GM12875 (cell line): ENCODE results near the gene EFR3B.

Source experiments
- H3K4me3 ChIP-seq: one replicate; pipeline ENCODE4 v1.5.1; 2011; ENCODE audit warnings: low read depth, low read length, control low read depth
- CTCF ChIP-seq: IDR thresholded peaks from 2 replicates; pipeline ENCODE4 v1.5.1; 2011; ENCODE audit warnings: low read depth, mild to moderate bottlenecking, control low read depth, inconsistent platforms, low read length, moderate library complexity, borderline replicate concordance; ENCODE audit not compliant: insufficient read depth

Gene EFR3B

GRCh38 chr2:25178976-25179375 is 137.1 kb downstream of the EFR3B start:
- TF ChIP-seq CTCF: no peak
- no peak overlapping the region for H3K4me3 ChIP-seq

GRCh38 chr2:25184254-25184653 is 142.4 kb downstream of the EFR3B start:
- no peak overlapping the region for H3K4me3 ChIP-seq
- TF ChIP-seq CTCF: no peak

- H3K4me3 ChIP-seq: no peak overlapping the region
- no peak for TF ChIP-seq CTCF
Observed at GRCh38 chr2:25187729-25188350, 146.0 kb downstream of the EFR3B start.

- H3K4me3 ChIP-seq: no peak overlapping the region
- TF ChIP-seq CTCF: no peak
Observed at GRCh38 chr2:25188405-25188804, 146.5 kb downstream of the EFR3B start.

- TF ChIP-seq CTCF: no peak
- no peak overlapping the region for H3K4me3 ChIP-seq
Observed at GRCh38 chr2:25190536-25190935, 148.7 kb downstream of the EFR3B start.

GRCh38 chr2:25194576-25195122 is 152.8 kb downstream of the EFR3B start:
- TF ChIP-seq CTCF: no peak
- H3K4me3 ChIP-seq: no peak overlapping the region
